HG03432 (cell line): ENCODE measurements around the gene S100A5.
"Not testable (repeated sequence)": the region's sequence is repeated elsewhere in the genome, so short reads cannot be mapped to it uniquely, and the experiment has no call there.

ENCODE experiments used
- ATAC-seq: cut with Tn5 transposase; IDR thresholded peaks from one replicate; pipeline ENCODE4 v1.9.1; 2021; ENCODE audit warnings: mild to moderate bottlenecking, moderate library complexity; ENCODE audit not compliant: unreplicated experiment

The S100A5 gene

DNA sequence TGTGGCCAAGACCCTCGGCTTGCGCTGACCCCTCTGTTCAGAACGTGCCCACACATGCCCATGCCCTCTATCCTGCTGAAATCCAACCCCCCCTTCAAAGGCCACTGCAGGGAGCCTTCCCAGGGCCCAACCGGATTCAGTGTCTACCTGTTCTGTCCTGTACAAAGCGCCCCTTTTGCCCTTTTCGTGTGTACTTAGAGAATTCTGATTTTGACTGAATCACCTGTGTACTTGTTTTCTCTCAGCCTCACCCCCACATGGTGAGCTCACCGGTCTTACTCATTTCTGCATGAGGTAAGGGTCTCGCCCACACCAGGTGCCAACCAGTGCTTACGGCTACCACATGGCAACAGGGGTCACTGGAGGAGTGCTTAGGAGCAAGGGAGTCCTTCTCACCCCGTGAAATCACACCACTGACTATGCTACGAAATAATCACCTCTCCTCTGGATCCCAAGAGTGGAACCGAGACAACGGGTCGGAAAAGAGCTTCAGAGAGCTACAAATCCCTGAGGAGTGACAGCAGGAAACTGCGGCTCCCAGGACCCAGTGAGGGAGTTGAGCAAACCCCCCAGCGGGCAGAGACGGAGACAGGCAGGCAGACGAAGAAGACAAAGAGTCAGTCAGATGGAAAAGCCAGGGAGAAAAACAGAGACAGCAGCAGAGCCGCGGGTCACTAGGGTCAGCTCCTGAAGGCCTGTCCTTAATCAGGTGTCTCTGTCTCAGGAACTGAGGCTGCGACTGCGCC is 27.1 kb upstream of the S100A5 start:
- no peak for ATAC-seq

GRCh38 chr1:153566414-153567371 is 26.0 kb upstream of the S100A5 start:
- ATAC-seq: peak; percentile 66

GRCh38 chr1:153565529-153566374 is 25.0 kb upstream of the S100A5 start, which contains the start of gene S100A2:
Gene S100A2, minus strand, starts transcription at chr1:153565844. Its CDS starts 1,967 bp downstream, at chr1:153563877.
- peak; percentile 55 for ATAC-seq

GRCh38 chr1:153563991-153564390 is 23.3 kb upstream of the S100A5 start:
- no peak for ATAC-seq

- ATAC-seq: no peak
Observed at GRCh38 chr1:153563483-153563901, 22.8 kb upstream of the S100A5 start.

- ATAC-seq: not testable (repeated sequence)
Observed at GRCh38 chr1:153562021-153562420, 21.3 kb upstream of the S100A5 start.

DNA sequence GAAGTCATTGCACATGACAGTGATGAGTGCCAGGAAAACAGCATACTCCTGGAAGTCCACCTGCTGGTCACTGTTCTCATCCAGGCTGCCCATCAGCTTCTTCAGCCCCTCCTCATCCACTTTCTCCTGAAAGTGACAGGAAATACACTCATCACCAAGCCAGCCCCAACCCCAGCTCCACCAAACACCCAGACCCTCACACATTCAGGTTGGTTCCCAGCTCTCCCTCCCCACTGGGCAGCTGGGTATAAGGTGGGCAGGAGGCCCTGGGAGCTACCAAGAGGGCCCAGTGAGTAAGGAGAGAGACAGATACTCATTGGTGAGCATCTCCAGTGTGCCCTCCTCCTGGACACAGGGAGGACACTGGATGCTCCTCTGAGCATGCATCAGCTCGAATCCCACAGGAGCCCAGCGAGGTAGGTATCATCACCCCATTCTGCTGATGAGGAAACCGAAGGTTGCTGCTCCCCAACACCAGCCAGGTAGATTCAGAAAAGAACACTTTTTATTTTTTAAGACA is 20.8 kb upstream of the S100A5 start:
- ATAC-seq: no peak

- no peak for ATAC-seq
Observed at GRCh38 chr1:153560771-153561465, 20.2 kb upstream of the S100A5 start.

DNA sequence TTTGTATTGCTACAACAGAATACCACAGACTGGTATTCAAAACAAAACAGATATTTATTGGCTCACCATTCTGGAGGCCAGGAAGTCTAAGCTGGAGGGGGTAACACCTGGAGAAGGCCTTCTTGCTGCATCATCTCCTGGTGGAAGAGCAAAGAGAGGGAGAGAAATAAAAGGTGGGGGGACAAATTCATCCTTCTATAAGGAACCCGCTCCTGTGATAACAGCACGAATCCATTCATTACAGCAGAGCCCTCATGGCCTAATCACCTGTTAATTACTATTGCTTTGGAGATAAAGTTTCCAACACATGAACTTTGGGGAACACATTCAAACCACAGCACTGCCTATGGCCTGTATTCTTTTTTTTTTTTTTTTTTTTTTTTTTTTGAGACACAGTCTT is 19.5 kb upstream of the S100A5 start:
- no peak for ATAC-seq

DNA sequence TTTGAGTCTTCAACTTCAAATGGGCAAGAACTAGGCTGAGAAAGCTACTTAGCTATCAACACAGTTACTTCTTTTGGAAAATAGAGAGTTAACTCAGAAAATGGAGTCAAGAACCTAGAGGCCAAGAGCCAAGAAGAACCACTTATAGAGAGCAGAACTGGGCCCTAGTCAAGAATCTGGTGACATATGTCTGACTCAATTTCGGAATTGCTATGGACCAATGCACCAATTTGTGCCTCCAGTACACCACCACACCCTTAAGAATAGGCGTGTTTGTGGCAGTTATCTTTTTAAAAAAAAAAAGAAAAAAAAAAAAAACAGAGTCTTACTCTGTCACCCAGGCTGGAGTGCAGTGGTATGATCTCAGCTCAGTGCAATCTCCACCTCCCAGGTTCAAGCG is 17.1 kb upstream of the S100A5 start:
- ATAC-seq: no peak

GRCh38 chr1:153556348-153556747 is 15.6 kb upstream of the S100A5 start:
- no peak for ATAC-seq

- ATAC-seq: no peak
Observed at GRCh38 chr1:153553830-153554541, 13.3 kb upstream of the S100A5 start.

GRCh38 chr1:153553096-153553495 is 12.4 kb upstream of the S100A5 start:
- no peak for ATAC-seq

GRCh38 chr1:153552335-153552734 is 11.6 kb upstream of the S100A5 start:
- no peak for ATAC-seq

- no peak for ATAC-seq
Observed at GRCh38 chr1:153550827-153551500, 10.2 kb upstream of the S100A5 start.

DNA sequence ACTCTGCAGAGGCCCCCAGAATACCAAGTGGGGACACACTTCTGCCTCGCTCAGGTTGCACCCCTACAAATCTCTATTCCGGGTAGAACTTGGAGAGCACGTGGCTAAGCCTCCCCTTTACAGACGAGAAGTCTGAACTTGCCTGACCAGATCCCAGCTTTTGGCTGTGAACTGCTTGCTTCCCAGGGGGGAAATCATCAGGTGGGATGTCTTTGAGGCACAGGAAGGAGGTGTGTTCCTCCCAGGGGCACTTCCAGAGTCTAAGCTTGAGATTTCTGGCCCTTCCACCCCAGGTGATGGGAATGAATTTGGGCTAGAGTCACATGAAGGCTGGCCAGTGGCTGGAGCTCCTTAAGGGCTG is 9.6 kb upstream of the S100A5 start:
- ATAC-seq: no peak

DNA sequence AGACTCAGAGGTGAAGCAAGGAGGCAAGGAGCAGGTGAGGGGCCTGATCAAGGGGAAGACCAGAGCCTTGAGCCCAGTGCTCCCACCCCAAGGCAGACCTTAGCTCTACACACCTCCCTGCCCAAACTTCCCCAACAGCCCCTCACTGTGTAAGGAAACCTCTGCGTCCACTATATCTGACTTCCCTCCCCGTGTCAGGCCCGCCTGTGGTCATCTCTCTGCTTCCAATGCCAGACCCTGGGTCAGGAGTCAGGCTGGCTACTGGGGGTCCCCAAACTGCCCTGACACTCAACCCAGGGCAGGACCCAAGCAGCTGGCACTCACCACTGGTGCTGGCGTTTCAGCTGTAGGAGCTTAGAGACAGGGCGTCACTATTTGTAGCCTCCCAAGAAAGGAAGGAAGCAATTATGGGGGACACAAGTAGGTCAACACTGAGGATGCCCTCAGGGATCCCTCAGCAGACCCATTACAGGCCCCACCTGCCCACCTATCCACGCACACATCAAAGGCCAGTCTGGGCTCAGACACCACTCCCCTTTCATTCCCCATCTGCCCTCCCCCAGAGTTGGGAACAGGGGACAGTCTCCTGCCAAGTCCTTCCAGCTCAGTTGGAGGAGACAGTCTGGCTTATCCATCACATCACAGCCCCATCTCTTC is 9.1 kb upstream of the S100A5 start:
- ATAC-seq: no peak
